H9 (cell line): ENCODE results near the gene FUNDC2. TPM values are rescaled to one million over a fixed set of nuclear protein-coding genes. Genes with fewer than 3 reads are reported as not detected.
"Not testable (repeated sequence)": the region's sequence is repeated elsewhere in the genome, so short reads cannot be mapped to it uniquely, and the experiment has no call there.

Experiments
- DNase-seq: peaks from one replicate; pipeline ENCODE4 v3.0.0-alpha.2; 2017
- H2AFZ ChIP-seq: one replicate; pipeline ENCODE4 v1.6.1; 2013; ENCODE audit warnings: mild to moderate bottlenecking, low read length, control low read depth, moderate library complexity
- H2AK5ac ChIP-seq: 2 replicates; pipeline ENCODE4 v1.6.1; 2013; ENCODE audit warnings: low read length, control low read depth, mixed read lengths; ENCODE audit not compliant: insufficient read length
- H2BK120ac ChIP-seq: one replicate; pipeline ENCODE4 v1.6.1; 2013; ENCODE audit warnings: low read depth, mild to moderate bottlenecking, low read length, control low read depth, inconsistent platforms; ENCODE audit not compliant: poor library complexity, severe bottlenecking
- H2BK12ac ChIP-seq: 2 replicates; pipeline ENCODE4 v1.6.1; 2013; ENCODE audit warnings: low read length, control low read depth, mixed read lengths, low read depth; ENCODE audit not compliant: insufficient read length
- H2BK15ac ChIP-seq: 2 replicates; pipeline ENCODE4 v1.6.1; 2013; ENCODE audit warnings: low read depth, low read length, control low read depth
- H2BK20ac ChIP-seq: one replicate; pipeline ENCODE4 v1.6.1; 2013; ENCODE audit warnings: low read depth, mild to moderate bottlenecking, low read length, control low read depth, inconsistent platforms; ENCODE audit not compliant: poor library complexity, severe bottlenecking
- H2BK5ac ChIP-seq: 2 replicates; pipeline ENCODE4 v1.6.1; 2013; ENCODE audit warnings: low read length, control low read depth, mixed read lengths; ENCODE audit not compliant: insufficient read length
- H3K14ac ChIP-seq: 2 replicates; pipeline ENCODE4 v1.6.1; 2013; ENCODE audit warnings: low read length, control low read depth; ENCODE audit not compliant: insufficient read depth
- H3K18ac ChIP-seq: 2 replicates; pipeline ENCODE4 v1.6.1; 2013; ENCODE audit warnings: low read depth, mild to moderate bottlenecking, mixed read lengths, low read length, control low read depth; ENCODE audit not compliant: insufficient read length
- H3K23ac ChIP-seq: 2 replicates; pipeline ENCODE4 v1.6.1; 2013; ENCODE audit warnings: low read length, control low read depth, mixed read lengths, low read depth; ENCODE audit not compliant: insufficient read length
- H3K23me2 ChIP-seq: 2 replicates; pipeline ENCODE4 v1.6.1; 2013; ENCODE audit warnings: low read depth, mild to moderate bottlenecking, mixed read lengths, low read length, control low read depth; ENCODE audit not compliant: insufficient read length, poor library complexity, severe bottlenecking
- H3K27ac ChIP-seq: 2 replicates; pipeline ENCODE4 v1.5.1; 2013; ENCODE audit warnings: low read length, control low read depth, mixed read lengths, low read depth; ENCODE audit not compliant: insufficient read length
- H3K27me3 ChIP-seq: 2 replicates; pipeline ENCODE4 v1.6.1; 2013; ENCODE audit warnings: low read length, control low read depth, inconsistent platforms; ENCODE audit not compliant: insufficient read depth
- H3K4ac ChIP-seq: 2 replicates; pipeline ENCODE4 v1.6.1; 2013; ENCODE audit warnings: low read depth, mild to moderate bottlenecking, control low read depth, inconsistent platforms, low read length, moderate library complexity
- H3K4me1 ChIP-seq: 2 replicates; pipeline ENCODE4 v1.6.1; 2013; ENCODE audit warnings: low read length, control low read depth, inconsistent platforms; ENCODE audit not compliant: insufficient read depth
- H3K4me2 ChIP-seq: 2 replicates; pipeline ENCODE4 v1.6.1; 2013; ENCODE audit warnings: low read length, control low read depth, mixed read lengths; ENCODE audit not compliant: insufficient read length, insufficient read depth
- H3K56ac ChIP-seq: 2 replicates; pipeline ENCODE4 v1.6.1; 2013; ENCODE audit warnings: low read depth, mild to moderate bottlenecking, mixed read lengths, low read length, control low read depth; ENCODE audit not compliant: insufficient read length
- H3K79me1 ChIP-seq: 2 replicates; pipeline ENCODE4 v1.6.1; 2013; ENCODE audit warnings: low read depth, mild to moderate bottlenecking, moderate library complexity, low read length, control low read depth, inconsistent platforms; ENCODE audit not compliant: insufficient read depth, poor library complexity, severe bottlenecking
- H3K79me2 ChIP-seq: 2 replicates; pipeline ENCODE4 v1.6.1; 2013; ENCODE audit warnings: low read length, control low read depth, inconsistent platforms; ENCODE audit not compliant: insufficient read depth
- H3K9ac ChIP-seq: 2 replicates; pipeline ENCODE4 v1.6.1; 2013; ENCODE audit warnings: low read length, control low read depth, mixed read lengths; ENCODE audit not compliant: insufficient read length; ENCODE audit errors: extremely low read depth
- H3K9me3 ChIP-seq: one replicate; pipeline ENCODE4 v1.6.1; 2013; ENCODE audit warnings: low read depth, low read length, inconsistent platforms; ENCODE audit not compliant: control insufficient read depth
- H3T11ph ChIP-seq: one replicate; pipeline ENCODE4 v1.6.1; 2013; ENCODE audit warnings: mild to moderate bottlenecking, low read length, control low read depth, inconsistent platforms
- H4K20me1 ChIP-seq: one replicate; pipeline ENCODE4 v1.6.1; 2013; ENCODE audit not compliant: control insufficient read depth, insufficient read length, insufficient read depth
- H4K5ac ChIP-seq: 2 replicates; pipeline ENCODE4 v1.6.1; 2013; ENCODE audit warnings: low read depth, mild to moderate bottlenecking, mixed read lengths, low read length, control low read depth; ENCODE audit not compliant: insufficient read length
- H4K8ac ChIP-seq: replicated peaks from 2 replicates; pipeline ENCODE4 v1.6.1; 2013; ENCODE audit warnings: low read length, control low read depth, mixed read lengths, low read depth; ENCODE audit not compliant: insufficient read length
- H4K91ac ChIP-seq: 2 replicates; pipeline ENCODE4 v1.6.1; 2013; ENCODE audit warnings: low read depth, mild to moderate bottlenecking, moderate library complexity, mixed read lengths, low read length, control low read depth; ENCODE audit not compliant: insufficient read length
- H3K27ac Mint-ChIP-seq, 3 experiments: 2 replicates in 2 of 3; 3 replicates in 1 of 3; pipeline ENCODE4 v1.8.0; 2020 to 2021; ENCODE audit warnings: mixed read lengths in 3 of 3, mild to moderate bottlenecking in 1 of 3, moderate library complexity in 1 of 3
- H3K27me3 Mint-ChIP-seq: 2 replicates; pipeline ENCODE4 v1.8.0; 2021; ENCODE audit warnings: low read depth, mild to moderate bottlenecking, moderate library complexity, mixed read lengths
- H3K36me3 Mint-ChIP-seq, 3 experiments: 2 replicates in 2 of 3; 3 replicates in 1 of 3; pipeline ENCODE4 v1.8.0; 2020 to 2021; ENCODE audit warnings: low read depth in 3 of 3, mixed read lengths in 3 of 3; ENCODE audit not compliant: insufficient read depth in 1 of 3
- H3K4me1 Mint-ChIP-seq, 2 experiments: 2 replicates each; pipeline ENCODE4 v1.8.0; 2020; ENCODE audit warnings: mixed read lengths in 2 of 2
- H3K4me3 Mint-ChIP-seq, 2 experiments: 2 replicates in 1 of 2; 3 replicates in 1 of 2; pipeline ENCODE4 v1.8.0; 2020 to 2021; ENCODE audit warnings: mild to moderate bottlenecking in 2 of 2, mixed read lengths in 2 of 2, moderate library complexity in 1 of 2
- H3K9me3 Mint-ChIP-seq, 2 experiments: 2 replicates in 1 of 2; 3 replicates in 1 of 2; pipeline ENCODE4 v1.8.0; 2020; ENCODE audit warnings: mild to moderate bottlenecking in 2 of 2, mixed read lengths in 2 of 2, moderate library complexity in 1 of 2
- CTCF ChIP-seq: fragments of 200-600 bp; sonication (generic); conservative IDR thresholded peaks from 3 replicates; pipeline ENCODE4 v1.8.0; 2021; ENCODE audit warnings: antibody characterized with exemption, mild to moderate bottlenecking
- WGBS: extraction: QIAGEN DNeasy Blood & Tissue Kit; methylation state at CpG from one replicate; pipeline ENCODE4 v1.1.7; 2013; ENCODE audit warnings: missing lambda C conversion rate, low lambda C conversion rate, mixed read lengths; ENCODE audit not compliant: insufficient read length; ENCODE audit errors: extremely low coverage; 5-methylcytosine and 5-hydroxymethylcytosine counted together
- total RNA-seq: library from RNA; stranded (reverse); gene quantifications from 2 replicates; pipeline ENCODE4 v1.2.1, GENCODE V29; 2021

The FUNDC2 gene
- total RNA-seq, 1 experiment from 2014 or later = 62.1 TPM

GRCh38 chrX:155005190-155005589, 21.5 kb upstream of the FUNDC2 start:
- H2BK15ac ChIP-seq = no peak overlapping the region
- peaks cover 50% of the 10 kb centered on the region for H3K9me3 ChIP-seq
- H2AFZ ChIP-seq = no peak overlapping the region
- no peak overlapping the region for H2BK5ac ChIP-seq
- H3K4ac ChIP-seq = no peak overlapping the region
- H3K23ac ChIP-seq = no peak overlapping the region
- no peak overlapping the region for H4K91ac ChIP-seq
- H3K27me3 ChIP-seq = no peaks in the 10 kb centered on the region
- Mint-ChIP-seq H3K9me3 (peaks cover 61 to 64% of the 10 kb centered on the region in 2 experiments), H3K27me3 (no peaks in the 10 kb centered on the region), H3K27ac (no peak overlapping the region), H3K4me3 (no peak overlapping the region), H3K36me3 (peaks cover 0 to 11% (median 3%) of the 10 kb centered on the region in 3 experiments; a peak in 5 of 7 replicates), H3K4me1 (peaks cover 5 to 9% of the 10 kb centered on the region in 2 experiments)
- no peak overlapping the region for H3K18ac ChIP-seq
- no peak for DNase-seq
- no peaks in the 10 kb centered on the region for H4K20me1 ChIP-seq
- no peaks in the 10 kb centered on the region for H3K79me2 ChIP-seq
- H4K5ac ChIP-seq = no peak overlapping the region
- no peak overlapping the region for H2AK5ac ChIP-seq
- H2BK20ac ChIP-seq = no peak overlapping the region
- no peak overlapping the region for H3K9ac ChIP-seq
- H2BK12ac ChIP-seq = no peak overlapping the region
- no peaks in the 10 kb centered on the region for H3K79me1 ChIP-seq
- H2BK120ac ChIP-seq = no peak overlapping the region
- H3K4me2 ChIP-seq = no peak overlapping the region
- no CpG with 5 or more reads among the region's 2 CpGs for WGBS
- no peak for TF ChIP-seq CTCF
- H3T11ph ChIP-seq = no peak overlapping the region
- no peaks in the 10 kb centered on the region for H3K4me1 ChIP-seq
- no peak overlapping the region for H3K56ac ChIP-seq
- no peak overlapping the region for H4K8ac ChIP-seq
- H3K23me2 ChIP-seq = no peaks in the 10 kb centered on the region
- no peak overlapping the region for H3K27ac ChIP-seq
- no peak overlapping the region for H3K14ac ChIP-seq

GRCh38 chrX:155006379-155006778, 20.3 kb upstream of the FUNDC2 start:
- H3K4me2 ChIP-seq, H3K56ac ChIP-seq, H2AK5ac ChIP-seq, H3K23ac ChIP-seq, H4K5ac ChIP-seq, H3K27ac Mint-ChIP-seq, H3K23me2 ChIP-seq, H3K9ac ChIP-seq, H2BK12ac ChIP-seq, H3T11ph ChIP-seq, DNase-seq, H2BK5ac ChIP-seq, H3K79me2 ChIP-seq, H3K4me3 Mint-ChIP-seq, H2BK120ac ChIP-seq, H2BK15ac ChIP-seq, H3K18ac ChIP-seq, H3K4ac ChIP-seq, H3K14ac ChIP-seq, H4K91ac ChIP-seq, H3K27me3 ChIP-seq, H4K8ac ChIP-seq, H3K4me1 Mint-ChIP-seq, H4K20me1 ChIP-seq, H2BK20ac ChIP-seq, H3K27ac ChIP-seq, H3K79me1 ChIP-seq, H2AFZ ChIP-seq, H3K27me3 Mint-ChIP-seq, H3K4me1 ChIP-seq: not testable (repeated sequence)
- H3K36me3 Mint-ChIP-seq = peaks cover 0 to 11% (median 3%) of the 10 kb centered on the region in 3 experiments; a peak in 5 of 7 replicates
- peaks cover 61 to 63% of the 10 kb centered on the region in 2 experiments for H3K9me3 Mint-ChIP-seq
- peaks cover 41% of the 10 kb centered on the region for H3K9me3 ChIP-seq
- no CpG with 5 or more reads among the region's 10 CpGs for WGBS
